HG03025 (cell line): ENCODE measurements around the gene RFT1.

Experiments
- ATAC-seq: cut with Tn5 transposase; IDR thresholded peaks from one replicate; pipeline ENCODE4 v1.9.1; 2021; ENCODE audit warnings: mild to moderate bottlenecking, moderate library complexity; ENCODE audit not compliant: unreplicated experiment, low FRiP score

The RFT1 gene, protein sequence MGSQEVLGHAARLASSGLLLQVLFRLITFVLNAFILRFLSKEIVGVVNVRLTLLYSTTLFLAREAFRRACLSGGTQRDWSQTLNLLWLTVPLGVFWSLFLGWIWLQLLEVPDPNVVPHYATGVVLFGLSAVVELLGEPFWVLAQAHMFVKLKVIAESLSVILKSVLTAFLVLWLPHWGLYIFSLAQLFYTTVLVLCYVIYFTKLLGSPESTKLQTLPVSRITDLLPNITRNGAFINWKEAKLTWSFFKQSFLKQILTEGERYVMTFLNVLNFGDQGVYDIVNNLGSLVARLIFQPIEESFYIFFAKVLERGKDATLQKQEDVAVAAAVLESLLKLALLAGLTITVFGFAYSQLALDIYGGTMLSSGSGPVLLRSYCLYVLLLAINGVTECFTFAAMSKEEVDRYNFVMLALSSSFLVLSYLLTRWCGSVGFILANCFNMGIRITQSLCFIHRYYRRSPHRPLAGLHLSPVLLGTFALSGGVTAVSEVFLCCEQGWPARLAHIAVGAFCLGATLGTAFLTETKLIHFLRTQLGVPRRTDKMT

DNA sequence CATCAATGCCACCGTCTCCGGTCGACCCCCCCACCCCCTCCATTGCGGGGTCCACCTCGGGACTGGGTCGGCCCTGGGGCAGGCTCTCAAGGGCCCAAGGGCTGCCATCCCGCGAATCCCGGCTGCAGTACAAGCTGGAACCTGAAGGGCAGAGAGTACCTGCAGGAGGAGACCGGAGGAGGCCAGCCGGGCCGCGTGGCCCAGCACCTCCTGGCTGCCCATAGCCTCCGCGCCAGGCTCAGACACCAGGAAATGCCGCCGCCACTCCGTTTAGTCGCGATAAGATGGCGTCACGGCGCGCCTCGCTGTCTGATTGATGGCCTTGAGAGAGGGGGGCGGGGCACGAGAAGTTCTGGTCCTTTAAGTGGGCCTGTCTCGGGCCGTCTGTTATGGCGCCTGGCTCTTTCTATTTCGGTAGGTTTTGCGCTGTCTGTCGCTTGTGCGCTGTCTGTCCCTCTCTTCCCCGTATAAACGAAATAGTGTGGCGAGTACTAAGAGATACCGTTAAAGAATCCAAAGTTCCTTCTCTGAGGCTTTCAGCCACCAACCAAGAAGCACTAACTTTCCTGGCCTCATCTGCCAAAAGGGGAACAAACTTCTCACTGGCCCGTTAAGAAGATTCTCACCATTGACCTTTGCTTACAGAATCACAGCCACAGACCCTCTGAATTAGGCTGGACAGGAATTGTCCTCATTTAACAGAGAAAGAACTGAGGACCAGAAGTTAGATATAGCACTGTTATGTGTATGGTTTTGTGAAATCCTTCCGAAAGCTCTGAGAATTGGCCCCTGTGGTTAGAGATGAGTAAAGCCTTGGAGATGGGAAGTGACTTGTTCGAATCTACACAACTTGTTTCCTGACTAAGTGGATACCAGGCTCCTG, at the start of gene RFT1:
Gene RFT1 (minus strand): TSS at position 257 of the 883 bp plus-strand sequence. CDS start 35 bp downstream, at position 222.
- ATAC-seq = peak; percentile 73

DNA sequence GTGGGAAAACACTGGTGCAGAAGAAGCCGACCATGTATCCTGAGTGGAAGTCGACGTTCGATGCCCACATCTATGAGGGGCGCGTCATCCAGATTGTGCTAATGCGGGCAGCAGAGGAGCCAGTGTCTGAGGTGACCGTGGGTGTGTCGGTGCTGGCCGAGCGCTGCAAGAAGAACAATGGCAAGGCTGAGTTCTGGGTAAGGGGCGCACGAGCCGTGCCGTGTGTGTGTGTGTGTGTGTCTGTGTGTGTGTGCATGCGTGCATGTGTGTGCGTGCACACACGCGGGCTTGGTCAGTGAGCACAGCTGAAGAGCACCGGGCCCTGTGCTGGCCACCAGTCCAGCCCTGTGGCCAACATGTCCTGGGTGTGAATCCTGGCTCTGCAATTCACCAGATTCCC, 49.3 kb upstream of the RFT1 start:
- ATAC-seq = no peak

DNA sequence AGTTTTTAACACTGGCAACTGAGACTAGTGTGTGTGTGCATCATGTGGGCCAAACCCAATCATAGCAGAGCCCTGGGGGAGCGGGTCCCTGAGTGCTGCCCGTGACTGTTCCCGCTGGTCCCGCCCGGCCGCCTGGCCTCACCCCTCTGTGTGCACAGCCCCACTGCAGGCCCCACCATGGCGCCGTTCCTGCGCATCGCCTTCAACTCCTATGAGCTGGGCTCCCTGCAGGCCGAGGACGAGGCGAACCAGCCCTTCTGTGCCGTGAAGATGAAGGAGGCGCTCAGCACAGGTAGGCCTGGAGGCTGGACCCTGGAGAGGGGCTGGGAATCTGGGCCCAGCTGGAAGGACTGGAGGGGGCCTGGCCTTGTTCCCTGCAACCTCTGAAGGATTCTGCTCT, 48.0 kb upstream of the RFT1 start:
- no peak for ATAC-seq

DNA sequence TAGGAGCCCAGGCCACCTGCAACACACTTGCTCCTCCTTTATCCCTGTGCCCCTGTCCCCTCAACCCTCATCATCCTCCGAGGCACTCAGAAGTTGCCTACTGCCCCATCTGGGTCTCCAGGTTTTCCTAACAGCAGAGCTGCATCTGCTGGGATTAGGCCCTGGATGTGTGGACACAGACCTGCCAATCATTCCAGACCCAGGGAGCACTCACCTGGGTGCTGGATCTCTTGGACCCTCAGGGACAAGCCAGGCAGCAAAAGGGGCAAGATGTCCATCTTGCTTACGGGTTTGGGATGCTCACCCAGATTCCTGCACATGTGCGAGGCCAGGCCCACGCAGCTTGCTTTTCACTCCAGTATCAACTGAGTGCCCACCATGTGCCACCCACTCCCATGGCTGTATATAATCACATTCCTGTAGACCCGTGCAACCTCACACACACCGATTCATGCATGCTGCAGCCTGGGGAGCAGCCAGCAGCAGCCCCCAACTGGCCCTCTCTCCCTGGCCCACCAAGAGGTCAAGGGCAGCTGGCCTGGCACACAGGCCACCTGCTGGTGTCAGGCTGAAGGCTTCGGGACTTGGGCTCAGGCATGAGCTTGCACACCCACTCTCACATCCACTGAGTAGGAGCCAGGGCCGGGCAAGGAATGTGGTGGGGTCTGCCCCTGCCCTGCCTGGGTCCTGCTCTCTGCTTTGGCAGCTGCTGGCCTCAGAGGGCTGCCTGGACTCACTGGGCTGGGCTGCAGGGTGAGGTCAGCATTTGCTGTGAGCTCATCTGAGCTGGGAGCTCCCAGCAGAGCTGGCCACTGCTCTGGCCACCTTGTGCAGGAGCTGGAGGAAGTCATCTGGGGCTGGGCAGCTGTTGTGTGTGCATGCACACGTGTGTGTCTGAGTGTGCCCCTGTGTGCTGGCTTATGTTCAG, 45.6 kb upstream of the RFT1 start:
- ATAC-seq = no peak

DNA sequence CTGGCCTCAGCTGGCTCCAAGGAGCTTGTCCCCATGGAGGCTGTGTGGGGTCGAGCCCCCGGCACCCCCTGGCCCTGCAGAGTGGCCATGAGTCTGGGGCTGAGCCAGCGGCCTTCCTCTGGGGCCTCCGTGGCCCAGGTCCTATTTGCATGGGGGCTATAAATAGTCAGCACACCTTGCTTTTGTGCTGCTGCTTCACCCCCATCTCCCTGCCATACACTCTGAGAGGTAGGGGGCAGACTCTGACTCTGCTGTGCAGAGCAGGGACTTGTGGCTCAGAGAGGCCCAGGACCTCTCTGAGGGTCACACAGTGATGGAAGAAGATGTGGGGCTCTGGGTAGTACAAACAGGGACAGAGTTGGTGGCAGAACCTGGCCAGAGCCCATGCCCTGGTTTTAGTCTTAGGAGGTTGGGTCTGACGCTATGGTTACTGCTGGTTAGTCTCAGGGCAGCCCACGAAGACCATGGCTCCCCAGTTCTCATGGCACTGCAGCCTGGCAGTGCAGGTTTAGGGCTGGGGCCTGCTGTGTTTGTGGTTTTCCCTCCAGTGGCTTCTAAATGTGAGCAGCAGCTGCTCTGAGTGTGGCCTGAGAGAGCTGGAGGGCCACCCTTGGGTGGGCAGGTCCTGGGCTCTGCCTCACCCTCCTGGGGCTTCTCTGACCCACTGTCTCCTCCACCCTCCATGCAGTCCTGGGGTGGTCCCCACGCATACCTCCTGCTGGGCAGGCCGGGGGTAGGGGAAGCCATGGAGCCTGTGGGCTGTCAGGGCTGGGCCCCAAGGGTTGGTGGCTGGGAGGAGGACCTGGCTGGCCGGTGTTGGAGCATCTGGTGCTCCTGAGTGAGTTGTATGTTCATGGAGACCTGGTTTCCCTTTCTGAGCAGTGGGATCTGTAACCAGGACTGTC, 44.4 kb upstream of the RFT1 start:
- peak; percentile 50 for ATAC-seq

DNA sequence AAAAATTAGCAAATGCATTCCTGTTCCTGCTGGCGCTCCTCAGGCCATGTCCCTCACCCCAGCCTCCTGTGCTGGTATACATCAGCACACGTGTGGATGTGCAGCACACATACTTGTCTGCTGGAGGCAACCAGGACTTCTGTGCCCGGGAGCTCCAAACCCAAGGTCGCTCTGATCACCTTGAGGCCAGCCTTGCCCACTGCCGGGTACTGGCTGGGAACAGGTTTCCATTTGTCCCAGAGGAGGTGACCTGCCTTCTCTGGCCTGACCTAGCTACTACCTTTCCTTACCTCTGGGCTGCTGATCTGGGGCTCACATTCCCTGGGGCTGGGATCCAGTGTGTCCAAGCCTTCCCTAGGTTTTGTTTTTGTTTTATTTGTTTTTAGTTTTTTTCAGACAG, 42.9 kb upstream of the RFT1 start:
- no peak for ATAC-seq

DNA sequence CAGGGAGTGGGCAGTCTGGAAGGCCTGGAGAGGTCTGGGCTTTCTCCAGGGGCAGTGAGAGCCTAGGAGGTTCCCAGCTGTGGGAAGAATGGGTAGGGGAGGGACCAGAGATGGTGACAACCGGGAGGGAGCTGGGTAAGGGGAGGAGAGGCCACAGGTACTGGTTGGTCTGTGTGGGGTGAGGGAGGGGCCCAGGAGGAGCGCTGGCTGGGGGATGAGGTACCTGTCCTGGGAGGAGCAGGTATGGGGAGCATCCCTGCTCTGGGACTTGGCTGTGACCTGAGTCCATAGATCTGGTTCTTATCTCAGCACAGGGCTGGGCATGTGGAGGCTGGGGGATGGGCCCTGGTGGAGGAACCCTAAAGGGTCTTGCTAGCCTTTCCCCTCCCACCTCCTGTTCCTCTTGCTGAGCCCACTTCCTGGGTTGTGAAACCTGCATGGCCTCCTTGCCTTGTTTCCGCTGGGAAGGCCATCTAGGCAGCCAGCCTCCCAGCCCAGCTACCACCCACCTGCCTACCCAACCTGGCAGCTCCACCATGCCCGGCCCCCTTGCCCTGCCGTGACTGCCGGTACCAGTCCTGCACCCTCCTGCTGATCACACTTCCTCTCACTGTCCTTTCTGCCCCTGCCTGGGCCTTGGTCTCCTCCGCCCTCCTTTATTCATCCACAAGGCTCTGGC, 41.7 kb upstream of the RFT1 start:
- no peak for ATAC-seq

DNA sequence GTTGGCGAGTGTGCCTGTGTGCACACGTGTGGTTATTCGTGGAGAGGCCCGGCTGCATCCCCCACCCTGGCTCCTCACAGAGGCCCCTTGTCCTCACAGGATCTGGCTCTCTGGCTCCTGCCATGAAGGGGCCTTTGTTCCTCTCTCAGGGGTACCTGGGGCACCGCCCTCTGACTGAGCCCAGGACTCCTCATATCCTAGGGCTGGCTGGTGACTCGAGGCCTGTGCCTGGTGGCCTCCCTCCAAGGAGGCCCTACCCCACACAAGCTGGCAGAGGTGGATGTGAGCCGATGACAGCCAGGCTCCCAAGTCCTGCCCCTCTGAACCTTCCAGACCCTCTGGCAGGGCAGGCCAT, 40.8 kb upstream of the RFT1 start:
- ATAC-seq = no peak

DNA sequence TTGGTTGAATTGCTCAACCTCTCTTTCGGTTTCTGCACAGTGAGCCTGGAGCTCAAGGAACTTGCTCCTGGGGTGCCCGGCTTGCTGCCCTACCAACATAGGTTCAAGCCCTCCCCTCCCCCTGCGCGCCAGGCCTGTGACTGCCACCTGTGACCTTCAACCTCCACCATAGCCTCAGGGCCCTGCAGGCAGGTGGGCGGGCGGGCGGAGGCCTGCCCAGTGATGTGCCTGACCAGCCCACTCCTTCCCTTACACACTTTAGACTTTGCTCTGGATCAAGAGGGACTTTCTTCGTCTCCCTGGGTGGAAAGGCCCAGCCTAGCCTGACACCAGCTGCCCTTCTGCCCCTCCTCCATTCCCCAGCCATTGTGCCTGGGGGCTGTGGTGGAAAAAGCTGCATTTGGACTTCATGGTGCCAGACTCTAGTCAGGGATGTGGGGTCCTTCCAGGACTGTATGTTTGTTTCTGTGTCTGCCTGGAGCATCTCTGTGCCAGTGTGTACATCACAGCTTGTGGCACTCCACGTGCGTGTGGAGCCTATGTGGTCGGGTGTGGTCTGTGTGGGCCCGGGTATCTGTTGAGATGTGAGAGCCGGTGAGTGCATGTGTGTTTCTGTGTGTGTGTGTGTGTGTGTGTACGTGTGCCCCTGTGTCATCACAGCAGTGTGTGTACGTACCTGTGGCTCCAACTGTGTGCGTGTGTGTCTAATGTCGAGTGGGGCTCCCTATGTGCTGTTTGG, 40.3 kb upstream of the RFT1 start:
- ATAC-seq = no peak

DNA sequence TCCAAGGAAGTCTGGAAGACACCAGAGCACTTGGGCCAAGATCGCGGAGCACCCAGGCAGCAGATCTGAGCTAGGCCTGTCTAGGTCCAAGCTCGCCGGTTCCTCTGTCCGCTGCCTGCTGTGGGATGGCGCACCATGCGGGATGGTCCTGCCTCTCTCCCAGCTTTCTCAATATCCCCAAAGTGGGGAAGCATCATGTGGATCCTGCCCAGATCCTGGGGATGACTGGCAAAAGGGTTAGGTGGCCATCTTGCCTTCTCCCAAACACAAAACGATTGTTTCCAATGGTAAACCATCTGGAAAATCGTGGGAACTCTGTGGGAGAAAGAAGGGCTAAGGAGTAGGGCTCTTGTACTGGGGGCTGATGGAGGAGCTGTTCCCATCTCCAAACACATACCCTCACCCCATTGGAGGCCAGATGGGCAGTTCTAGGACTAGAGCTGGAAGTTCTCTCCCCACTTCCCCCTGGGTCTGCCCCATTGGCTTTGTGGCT, 39.6 kb upstream of the RFT1 start:
- ATAC-seq = no peak

DNA sequence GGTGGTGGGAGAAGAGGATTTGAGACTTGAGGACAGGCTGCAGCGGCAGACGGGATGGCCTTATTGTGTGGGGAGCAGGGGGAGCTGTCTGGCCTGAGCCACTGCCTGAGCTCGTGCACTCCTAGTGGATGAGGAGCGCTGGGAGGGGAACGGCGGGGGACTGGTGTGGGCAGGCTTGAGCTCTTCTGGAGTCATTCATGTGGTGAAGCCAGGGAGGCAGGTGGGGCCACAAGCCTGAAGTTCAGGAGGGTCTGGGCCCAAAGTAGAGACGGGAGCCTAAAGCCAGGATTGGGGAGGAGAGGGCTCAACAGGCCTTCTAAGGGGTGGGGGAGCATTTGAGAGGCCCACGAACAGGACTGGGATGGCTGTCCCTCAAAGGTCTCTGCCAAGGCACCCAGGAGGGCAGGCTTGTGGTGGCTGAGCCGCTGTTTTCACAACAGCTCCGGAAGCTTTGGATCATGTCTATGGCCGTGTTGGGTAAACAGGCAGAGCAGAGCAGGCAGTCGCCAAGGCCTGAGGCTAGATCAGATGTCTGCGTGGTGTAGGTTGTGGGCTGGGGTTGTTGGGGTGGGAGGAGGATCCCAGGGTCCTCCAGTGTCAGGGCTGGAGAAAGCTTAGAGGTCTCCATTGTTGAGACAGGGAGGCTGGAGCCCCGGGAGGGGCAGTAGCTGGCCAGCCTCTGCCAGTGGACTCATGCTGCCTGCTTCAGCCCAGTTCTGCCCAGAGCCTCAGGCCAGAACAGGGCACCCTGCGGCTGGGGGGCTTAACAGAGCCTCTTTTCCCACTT, 39.0 kb upstream of the RFT1 start:
- no peak for ATAC-seq

DNA sequence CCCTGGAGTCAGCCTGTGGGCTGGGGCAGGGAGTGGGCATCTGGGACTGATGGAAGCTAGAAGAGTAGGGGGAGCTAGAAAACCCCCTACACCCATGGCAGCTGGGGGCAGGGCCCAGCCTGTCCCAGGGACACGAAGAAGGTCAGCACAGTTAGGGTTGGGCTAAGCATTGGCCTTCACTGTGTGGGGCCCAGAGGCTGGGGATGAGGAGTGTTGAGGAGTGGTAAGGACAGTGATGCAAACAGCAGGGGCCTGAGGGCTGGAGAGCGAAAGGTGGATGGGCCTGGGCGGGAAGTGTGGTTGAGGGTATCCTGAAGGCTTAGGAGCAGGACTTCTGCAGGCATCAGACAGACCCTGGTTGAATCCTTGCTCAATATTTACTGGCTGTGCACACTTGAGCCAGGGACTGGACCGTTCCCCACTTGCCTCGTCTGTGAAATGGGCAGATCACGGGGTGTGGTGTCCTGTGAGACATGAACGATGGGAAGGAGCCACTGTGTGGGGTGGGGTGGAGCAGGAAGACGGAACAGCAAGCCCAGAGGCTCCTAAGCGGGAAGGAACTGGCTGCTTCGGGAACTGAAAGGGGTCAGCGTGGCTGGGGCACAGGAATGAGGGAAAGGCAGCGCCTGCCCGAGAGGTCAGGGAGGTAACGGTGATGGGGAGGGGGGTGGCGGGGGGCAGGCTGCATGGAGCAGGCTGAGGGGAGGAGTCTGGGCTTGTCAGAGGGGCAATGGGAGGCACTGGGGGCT, 38.1 kb upstream of the RFT1 start:
- ATAC-seq = no peak

DNA sequence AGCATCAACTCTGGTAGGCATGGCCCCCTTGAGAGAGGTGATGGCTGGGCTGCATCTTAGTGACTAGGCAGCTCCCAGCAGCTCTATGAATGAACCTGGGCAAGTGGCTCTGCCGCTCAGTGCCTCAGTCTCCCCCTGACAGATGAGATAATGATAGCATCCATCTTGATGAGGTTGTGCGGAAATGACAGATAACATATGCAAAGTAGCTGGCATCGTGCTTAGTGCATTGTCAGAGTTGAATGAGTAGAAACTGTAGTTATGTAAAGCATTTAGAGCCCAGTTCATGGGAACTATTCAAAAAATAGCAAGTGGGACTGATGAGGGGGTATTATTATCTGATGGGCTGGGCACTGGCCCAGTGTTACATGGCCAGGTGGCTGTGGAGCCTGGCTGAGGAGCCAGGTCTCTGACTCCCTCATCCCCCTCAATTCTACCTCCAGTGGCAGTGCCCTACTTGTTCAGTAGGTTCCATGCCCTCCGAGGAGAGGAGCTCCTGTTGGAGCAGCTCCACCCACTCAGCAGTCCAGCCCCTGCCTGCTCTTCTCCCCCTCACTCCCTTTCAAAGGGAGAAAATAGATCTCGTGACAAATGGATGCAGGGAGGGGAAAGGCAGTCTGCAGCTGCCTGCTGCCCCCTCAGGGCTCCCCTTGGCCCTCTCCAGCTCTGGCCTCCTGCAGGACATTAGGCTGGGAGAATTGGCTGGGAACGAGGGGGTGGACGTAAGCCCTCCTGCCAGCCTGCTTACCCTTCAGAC, 37.4 kb upstream of the RFT1 start:
- ATAC-seq = no peak

DNA sequence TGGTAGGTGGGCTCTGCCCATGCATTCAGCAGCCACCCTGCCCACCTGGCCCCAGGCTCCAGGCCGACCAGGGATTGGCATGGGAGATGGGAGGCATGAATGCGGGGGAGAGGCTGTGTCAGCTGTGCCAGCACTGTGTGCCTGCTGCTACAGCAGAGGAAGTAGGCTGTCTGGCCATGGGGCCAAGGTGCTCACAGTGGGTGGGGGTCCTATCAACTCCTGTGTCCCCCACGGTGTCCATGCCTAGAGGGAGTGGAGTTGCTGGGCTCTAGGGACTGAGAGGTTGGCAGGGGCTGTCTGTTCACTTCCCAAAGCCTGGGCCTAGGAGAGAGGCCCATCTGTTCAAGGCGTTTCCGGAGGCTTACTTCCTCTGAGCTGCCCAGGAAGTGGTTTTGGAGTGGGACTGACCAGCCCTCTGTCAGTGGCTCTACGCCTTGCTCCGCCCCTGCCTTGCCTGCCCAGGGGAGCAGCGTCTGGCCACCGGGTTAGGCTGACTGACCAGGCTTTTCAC, 36.6 kb upstream of the RFT1 start:
- no peak for ATAC-seq

DNA sequence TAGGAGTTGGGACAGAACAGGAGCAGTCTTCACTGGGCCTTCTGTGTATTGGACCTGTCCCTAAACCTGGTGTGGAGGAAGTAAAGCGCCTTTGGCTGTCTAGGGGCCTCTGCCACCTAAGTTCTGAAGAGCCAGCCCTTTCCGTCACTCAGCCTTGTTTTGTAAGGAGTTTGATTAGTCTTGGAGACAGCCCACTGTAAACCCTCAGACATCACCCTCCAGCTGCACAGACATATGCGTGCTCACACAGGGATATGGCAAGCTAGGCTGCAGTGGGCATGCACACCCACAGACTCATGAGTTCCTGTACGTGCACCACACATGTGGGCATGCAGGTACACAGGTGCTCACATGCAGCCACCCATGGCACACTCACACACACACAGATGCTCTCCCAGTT, 36.0 kb upstream of the RFT1 start:
- ATAC-seq = no peak

DNA sequence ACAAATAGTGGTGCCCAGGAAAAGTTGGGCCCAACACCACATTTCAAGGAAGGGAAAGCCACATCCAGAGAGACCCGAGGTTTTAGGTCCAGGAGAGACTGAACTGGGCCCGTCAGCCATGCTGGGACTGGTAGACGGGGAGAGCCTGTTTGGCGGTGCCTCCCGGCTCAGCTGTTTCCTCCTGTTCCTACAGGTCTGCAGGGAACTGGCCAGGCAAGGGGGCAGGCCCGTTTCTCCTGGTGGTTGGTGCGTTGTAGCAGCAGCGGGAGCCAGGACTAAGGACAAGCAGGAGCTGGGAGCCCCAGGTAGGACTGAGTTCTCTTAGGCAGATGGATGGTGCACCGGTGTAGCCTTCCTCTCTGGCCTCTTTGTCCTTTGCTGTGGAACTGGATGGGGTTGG, 34.7 kb upstream of the RFT1 start:
- ATAC-seq = no peak
